GM12865 (cell line): ENCODE results near the gene SMARCC1.

ENCODE experiments used
- DNase-seq: peaks from one replicate; pipeline ENCODE4 v3.0.0; 2010; ENCODE audit warnings: low read depth
- H3K4me3 ChIP-seq: 2 replicates; pipeline ENCODE4 v1.5.1; 2011; ENCODE audit warnings: mild to moderate bottlenecking, low read depth, low read length, control low read depth
- TF ChIP-seq, protein P1 (sequence below): IDR thresholded peaks from 2 replicates; pipeline ENCODE4 v1.5.1; 2011; ENCODE audit warnings: low read length, control low read depth, low read depth, inconsistent platforms; ENCODE audit not compliant: insufficient read depth; ENCODE audit errors: missing control alignments

SMARCC1 gene

DNA sequence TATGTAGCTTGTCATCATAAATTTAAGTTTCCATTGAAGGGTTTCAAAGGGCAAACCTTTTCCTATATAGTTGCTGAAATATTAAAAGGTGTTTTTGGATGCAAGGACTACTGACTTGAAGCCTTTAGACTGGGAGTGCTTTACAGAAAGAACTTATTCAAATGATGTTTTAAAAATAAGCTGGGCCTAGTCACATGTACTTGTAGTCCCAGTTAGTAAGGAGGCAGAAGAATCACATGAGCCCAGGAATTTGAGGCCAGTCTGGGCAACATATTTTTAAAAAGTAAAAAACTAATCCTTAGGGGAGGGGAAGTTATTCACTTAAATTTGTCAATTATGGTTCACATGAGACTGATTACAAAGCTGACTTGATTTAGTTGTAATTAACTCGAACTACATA lies 65.0 kb downstream of the SMARCC1 start:
- TF ChIP-seq, protein P1, sequence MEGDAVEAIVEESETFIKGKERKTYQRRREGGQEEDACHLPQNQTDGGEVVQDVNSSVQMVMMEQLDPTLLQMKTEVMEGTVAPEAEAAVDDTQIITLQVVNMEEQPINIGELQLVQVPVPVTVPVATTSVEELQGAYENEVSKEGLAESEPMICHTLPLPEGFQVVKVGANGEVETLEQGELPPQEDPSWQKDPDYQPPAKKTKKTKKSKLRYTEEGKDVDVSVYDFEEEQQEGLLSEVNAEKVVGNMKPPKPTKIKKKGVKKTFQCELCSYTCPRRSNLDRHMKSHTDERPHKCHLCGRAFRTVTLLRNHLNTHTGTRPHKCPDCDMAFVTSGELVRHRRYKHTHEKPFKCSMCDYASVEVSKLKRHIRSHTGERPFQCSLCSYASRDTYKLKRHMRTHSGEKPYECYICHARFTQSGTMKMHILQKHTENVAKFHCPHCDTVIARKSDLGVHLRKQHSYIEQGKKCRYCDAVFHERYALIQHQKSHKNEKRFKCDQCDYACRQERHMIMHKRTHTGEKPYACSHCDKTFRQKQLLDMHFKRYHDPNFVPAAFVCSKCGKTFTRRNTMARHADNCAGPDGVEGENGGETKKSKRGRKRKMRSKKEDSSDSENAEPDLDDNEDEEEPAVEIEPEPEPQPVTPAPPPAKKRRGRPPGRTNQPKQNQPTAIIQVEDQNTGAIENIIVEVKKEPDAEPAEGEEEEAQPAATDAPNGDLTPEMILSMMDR, result no peak
- DNase-seq, result no peak

DNA sequence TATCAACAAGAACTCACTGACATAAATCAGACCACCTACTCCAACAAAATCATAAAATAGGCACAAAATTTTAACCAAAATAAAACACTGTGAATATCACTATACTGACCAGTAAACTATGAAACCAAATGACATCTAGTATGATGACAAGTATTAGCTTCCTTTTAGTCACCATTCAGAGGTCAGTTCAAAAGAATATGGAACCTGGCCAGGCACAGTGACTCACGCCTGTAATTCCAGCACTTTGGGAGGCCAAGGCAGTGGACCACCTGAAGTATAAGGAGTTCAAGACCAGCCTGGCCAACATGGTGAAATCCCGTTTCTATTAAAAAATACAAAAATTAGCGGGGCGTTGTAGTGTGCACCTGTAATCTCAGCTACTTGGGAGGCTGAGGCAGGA lies 65.8 kb downstream of the SMARCC1 start:
- TF ChIP-seq, protein P1, result no peak
- no peak for DNase-seq

More for the DNA sequence above, 65.0 kb downstream of the SMARCC1 start:
- H3K4me3 ChIP-seq, result no peak overlapping the region

DNA sequence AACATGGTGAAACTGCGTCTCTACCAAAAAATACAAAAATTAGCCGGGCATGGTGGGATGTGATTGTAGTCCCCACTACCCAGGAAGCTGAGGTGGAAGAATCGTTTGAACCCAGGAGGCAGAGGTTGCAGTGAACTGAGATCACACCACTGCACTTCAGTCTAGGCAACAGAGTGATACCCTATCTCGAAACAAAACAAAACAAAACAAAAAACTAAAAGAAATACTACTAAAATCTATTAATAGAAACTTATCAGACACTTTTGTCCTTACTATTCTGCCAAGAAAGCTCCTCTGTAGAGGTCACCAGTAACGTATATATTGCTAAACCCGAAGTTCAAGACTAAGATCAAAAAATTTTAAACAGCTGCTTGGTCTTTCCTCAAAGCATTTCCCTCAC lies 67.1 kb downstream of the SMARCC1 start:
- TF ChIP-seq, protein P1, result no peak

More for the DNA sequence above, 65.8 kb downstream of the SMARCC1 start:
- no peak overlapping the region for H3K4me3 ChIP-seq

DNA sequence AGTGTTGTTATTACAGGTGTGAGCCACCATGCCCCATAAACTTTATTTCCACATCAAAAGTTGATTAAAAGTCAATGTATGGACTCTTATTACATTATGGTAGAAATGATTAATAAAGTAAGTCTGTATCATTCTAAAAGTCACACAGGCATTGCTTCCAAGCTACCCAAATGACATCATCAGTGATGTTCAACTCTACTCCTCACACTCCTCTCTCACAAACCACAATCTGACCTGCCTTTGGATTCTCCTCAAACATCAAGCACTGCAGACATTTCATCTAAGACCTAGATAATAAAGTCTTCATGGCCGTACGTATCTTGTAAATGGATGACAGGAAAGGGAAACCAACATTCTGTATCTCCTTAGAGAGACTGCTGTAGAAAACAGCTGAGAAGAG lies 68.0 kb downstream of the SMARCC1 start:
- TF ChIP-seq, protein P1, result no peak
- DNase-seq, result no peak
- no peak overlapping the region for H3K4me3 ChIP-seq

More for the DNA sequence above, 67.1 kb downstream of the SMARCC1 start:
- no peak overlapping the region for H3K4me3 ChIP-seq
- no peak for DNase-seq

DNA sequence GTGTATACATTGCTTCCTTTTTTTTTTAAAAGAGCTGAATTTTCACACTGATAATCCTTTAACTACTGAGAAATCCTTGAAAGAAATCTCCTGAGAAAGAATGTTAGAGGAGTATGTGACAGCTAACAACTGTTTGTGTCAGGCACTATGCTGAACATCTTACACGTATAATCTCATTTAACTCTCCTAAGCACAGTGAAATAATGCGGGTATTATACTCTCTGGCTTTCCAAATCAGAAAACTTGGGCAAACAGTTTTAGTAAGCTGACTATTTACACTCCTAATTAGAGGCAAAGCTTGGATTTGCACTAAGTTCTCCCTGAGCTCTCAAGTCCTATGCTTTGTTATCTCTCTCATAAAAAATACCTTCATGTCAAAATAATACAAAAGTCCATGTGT lies 69.3 kb downstream of the SMARCC1 start:
- TF ChIP-seq, protein P1, result no peak
- DNase-seq, result no peak
- no peak overlapping the region for H3K4me3 ChIP-seq

DNA sequence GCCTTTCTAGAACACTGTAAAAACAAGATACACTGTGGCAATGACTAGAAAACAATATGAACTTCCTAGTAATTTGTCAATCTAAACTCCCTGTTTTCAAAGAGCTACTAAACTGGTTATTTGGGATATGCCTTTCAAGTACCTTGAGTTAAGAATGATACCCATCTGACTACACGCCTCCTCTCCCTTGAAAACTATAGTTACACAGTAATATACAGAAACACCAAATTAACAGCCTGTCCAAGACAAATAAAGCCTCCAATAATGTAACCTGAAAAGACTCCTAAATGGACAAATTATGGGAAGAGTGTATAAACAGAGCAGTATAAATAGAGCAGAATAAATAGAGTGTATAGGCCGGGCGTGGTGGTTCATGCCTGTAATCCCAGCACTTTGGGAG lies 70.1 kb downstream of the SMARCC1 start:
- H3K4me3 ChIP-seq, result no peak overlapping the region
- no peak for DNase-seq
- TF ChIP-seq, protein P1, result no peak

DNA sequence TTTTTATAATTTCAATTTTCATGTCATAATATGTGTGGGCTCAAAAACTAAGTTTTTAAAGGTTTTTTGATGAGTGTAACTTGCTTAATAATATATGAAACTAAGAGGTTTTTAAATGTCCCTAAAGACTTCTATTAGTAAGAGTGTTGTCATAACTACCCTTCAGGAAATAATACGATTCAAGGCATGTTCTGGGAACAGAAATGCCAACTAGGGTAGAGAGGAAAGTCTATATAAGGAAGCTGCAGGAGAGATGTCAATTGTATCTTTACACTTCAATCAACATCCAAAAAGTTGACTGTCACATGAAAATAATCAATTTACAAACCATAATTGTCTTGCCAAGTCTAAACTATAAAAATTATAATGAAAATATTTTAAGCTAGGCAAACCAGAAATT lies 76.3 kb downstream of the SMARCC1 start:
- TF ChIP-seq, protein P1, result no peak
- no peak for DNase-seq
- H3K4me3 ChIP-seq, result no peak overlapping the region
